HG03565 (cell line): Measurements from ENCODE around the gene SS18L1.

ENCODE experiments used
- ATAC-seq: cut with Tn5 transposase; IDR thresholded peaks from one replicate; pipeline ENCODE4 v1.9.1; 2021; ENCODE audit warnings: mild to moderate bottlenecking, moderate library complexity; ENCODE audit not compliant: unreplicated experiment

The SS18L1 gene

DNA sequence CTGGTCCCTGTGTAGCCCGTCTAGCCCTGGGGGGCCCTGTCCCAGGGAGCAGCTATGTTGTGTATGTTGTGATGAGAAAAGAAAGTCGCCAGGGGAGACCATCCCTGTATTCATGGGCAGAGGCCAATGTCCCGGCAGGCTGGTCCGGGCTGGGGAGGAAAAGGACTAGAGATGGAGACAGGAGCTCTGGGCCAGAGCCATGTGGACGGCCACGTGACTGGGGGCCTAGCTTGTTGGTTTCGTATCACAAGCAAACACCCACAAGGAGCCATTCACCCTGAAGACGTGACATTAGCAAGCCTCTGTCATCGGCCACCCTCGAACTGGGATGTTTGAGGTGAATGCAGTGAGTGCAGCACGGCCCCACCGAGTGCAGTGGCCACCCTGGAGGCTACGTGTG is 79.4 kb downstream of the SS18L1 start:
- no peak for ATAC-seq

DNA sequence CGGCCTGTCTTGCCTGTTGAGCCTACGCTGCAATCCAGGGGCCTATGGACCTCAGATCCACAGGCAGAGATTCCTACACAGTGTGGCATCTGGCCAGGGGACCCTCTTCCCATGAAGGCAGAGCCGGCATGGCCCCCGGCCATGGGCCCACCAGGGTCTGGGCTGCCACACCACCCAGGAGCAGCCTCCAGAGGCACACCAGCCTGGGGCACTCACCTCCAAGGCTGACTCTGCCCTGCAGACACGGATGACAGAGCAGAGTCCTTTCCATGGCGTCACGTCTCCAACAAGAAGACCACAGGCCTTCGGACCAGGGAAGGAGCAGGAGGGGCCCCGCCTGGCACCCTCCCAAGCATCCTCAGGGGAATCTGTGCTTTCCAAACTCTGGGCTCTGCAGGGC is 80.0 kb downstream of the SS18L1 start:
- no peak for ATAC-seq

GRCh38 chr20:62224113-62224855 is 80.7 kb downstream of the SS18L1 start:
- no peak for ATAC-seq

- ATAC-seq = no peak
These were observed 81.5 kb downstream of the SS18L1 start for GRCh38 chr20:62225026-62225425.

DNA sequence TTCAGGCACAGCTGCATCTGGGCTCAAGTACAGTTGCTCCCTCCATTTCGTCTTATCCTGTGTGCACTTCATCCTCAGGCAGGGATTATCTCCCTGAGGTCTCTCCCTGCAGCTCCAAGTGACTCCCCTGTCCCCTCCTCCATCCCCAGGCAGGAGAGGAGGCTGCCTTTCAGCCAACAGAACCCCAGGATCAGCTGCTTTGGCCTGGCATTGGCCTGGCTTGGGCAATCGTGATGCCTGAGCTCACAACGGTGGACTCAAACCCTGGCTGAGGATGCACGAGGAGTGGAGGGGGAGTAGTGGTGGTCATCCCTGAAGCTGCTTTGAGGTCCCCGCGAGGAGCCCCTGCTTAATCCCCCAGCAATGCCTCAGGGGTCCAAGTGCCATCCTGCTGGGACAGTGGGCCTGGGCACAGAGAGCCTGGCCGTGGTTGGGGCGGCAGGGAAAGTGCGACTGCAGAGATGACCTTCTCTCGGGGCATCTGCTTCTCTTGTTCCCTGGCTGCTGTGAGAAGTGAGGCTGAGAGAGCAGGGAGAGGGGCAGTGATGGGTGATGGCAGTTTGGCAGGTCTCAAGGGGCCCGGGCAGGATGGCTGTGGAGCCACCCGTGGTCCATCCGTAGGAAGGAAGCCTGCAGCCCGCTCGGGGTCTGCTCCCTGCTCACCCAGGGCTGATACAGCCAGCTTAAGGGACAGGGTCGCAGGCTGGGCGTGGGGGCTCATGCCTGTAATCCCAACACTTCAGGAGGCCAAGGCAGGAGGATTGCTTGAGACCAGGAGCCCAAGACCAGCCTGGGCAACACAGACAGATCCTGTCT is 82.5 kb downstream of the SS18L1 start:
- ATAC-seq = no peak

DNA sequence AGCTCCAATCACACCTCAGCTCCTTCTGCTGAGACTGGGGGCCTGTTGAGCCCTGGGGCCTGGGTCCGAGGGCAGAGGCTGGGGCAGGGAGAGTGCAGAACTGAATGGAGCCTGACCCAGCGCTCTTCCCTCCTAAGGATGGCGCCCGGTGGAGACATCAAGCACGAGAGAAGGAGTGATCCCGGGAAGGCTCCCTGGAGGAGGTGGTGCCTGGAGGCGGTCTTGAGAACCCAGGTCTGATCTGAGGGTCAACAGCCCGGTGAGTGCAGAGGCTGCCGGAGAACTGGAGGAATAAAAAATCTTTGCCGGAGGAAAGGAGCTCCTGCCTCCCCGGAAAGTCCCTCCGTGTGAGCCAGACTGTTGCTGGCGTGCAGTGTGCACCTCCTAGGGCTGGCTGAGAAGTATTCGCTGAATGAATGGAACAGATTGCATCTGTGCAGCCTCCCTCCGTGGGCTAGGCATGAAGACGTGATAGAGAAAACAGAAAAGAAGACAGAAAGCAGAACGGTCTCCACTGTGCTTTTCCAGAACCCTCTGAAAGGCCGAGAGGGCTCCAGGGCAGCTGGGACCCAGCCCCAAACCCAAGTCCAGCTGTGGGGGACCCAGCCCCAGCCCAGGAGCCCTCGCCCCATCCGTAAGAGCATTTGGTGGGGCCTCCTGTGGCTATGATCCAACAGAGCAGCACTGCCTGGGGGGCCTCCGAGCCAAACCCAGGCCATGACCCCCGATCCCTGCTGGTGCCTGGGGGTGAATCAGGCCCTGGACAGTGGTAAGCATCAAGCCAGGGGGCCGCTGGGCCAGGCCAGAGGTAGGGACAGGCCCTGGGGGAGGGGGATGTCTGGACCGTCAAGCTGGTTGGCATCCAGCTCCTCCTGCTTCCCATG is 83.4 kb downstream of the SS18L1 start:
- ATAC-seq = no peak

DNA sequence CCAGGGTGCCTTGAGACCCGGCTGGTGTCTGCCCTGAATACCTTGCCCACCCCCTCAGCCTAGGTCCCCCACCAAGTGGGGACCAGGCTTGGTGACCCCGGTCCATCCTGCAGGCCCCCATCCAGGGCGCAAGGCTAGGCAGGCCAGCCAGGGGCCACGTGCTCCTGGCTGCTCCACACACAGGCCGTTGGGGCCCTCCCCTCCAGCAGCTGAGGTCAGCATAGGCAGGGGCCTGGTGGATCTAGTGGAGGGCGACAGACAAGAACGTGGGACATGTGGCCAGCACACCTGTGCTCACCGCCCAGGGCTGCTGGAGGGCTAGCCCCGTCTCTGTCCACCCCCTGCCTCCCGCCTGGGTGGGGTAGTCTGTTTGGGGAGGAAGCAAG is 84.0 kb downstream of the SS18L1 start:
- ATAC-seq = no peak

DNA sequence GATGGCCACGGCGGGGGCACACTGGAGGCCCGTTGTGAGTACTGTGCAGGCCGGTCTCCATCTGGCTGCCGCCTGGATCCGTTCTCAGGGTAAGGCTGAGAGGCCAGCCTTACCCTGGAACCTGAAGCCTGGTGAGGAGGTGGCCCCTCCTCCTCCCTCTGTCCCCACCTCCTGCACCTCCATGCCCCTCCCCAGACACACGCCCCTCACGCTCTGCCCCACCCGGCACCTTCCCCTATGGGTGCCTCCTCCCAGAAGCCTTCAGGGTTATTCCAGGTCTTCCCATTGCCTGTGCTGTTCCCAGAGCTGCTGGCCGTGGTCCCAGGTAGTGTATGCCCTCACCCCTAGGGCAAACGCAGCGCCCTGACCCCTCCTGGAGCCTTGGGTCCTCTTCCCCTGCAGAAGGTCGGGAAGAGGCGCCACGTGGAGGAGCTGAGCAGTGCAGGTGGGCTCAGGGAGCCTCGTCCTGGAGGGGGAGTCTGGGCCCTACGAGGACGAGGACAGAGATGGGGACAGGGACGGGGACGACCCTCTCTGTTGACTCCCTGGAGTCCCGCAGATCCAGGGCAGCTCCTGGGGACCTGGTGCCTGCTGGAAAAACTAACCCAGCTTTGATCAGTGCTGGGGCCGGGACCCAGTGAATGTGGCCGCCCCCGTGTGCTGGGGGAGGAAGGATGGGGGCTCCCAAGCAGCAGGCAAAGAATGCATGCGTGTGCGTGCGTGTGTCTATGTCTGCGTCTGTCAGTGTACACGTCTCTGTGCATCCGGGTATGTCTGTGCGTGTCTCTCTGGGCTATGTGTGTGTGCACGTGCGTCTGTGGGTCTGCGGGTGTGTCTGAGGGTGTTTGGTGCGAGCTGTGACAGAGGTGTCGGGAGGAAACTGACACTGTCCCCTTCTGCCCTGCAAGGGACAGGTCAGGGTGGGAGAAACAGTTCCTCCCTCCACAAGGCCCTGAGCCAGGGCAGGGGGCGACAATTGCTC is 84.7 kb downstream of the SS18L1 start:
- no peak for ATAC-seq

- ATAC-seq = no peak
These were observed 85.5 kb downstream of the SS18L1 start for GRCh38 chr20:62228982-62229545.

DNA sequence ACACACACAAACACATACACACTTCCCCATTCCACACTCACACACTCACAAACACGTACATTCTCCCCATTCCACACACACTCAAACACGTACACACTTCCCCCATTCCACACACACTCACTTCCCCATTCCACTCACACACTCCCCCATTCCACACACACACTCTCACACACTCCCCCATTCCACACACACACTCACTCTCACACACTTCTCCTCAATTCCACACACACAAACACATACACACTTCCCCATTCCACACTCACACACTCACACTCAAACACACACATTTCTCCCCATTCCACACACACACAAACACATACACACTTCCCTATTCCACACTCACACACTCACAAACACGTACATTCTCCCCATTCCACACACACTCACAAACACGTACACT is 86.1 kb downstream of the SS18L1 start:
- ATAC-seq = no peak

DNA sequence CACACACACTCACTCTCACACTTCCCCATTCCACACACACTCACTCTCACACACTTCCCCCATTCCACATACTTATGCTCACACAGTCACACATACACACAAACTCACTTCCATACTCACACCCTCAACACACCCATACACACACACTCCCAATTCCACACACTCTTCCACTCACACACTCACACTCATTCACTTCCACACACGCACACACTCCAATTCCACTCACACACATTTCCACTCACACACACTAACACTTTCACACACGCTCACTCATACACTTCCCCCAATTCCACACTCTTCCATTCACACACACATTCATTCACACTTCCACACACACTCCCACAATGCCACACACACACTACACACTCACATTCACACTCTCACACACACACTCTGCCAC is 86.7 kb downstream of the SS18L1 start:
- no peak for ATAC-seq

GRCh38 chr20:62230696-62231095 is 87.1 kb downstream of the SS18L1 start:
- ATAC-seq = no peak

GRCh38 chr20:62231292-62231691 is 87.7 kb downstream of the SS18L1 start:
- ATAC-seq = no peak
